Mesenchymal stem cell (in vitro differentiated cells and primary cell): ENCODE data around the gene NANOS3.

Source experiments
- DNase-seq: peaks from one replicate; pipeline ENCODE4 v3.0.0-alpha.2; 2013
- H2AFZ ChIP-seq: one replicate; pipeline ENCODE4 v1.6.1; 2013; ENCODE audit warnings: low read depth, mild to moderate bottlenecking, control low read depth, inconsistent platforms, low read length, moderate library complexity
- H2AK5ac ChIP-seq: 2 replicates; pipeline ENCODE4 v1.6.1; 2013; ENCODE audit warnings: low read length, moderate library complexity, mild to moderate bottlenecking, inconsistent platforms; ENCODE audit not compliant: severe bottlenecking
- H2BK120ac ChIP-seq: one replicate; pipeline ENCODE4 v1.6.1; 2013; ENCODE audit warnings: low read depth, mild to moderate bottlenecking, inconsistent platforms, low read length, moderate library complexity
- H2BK12ac ChIP-seq, 2 experiments: one replicate each; pipeline ENCODE4 v1.6.1; 2013; ENCODE audit warnings: inconsistent platforms in 2 of 2, low read length in 2 of 2, mild to moderate bottlenecking in 2 of 2, moderate library complexity in 2 of 2, control low read depth in 1 of 2
- H2BK15ac ChIP-seq: one replicate; pipeline ENCODE4 v1.6.1; 2013; ENCODE audit warnings: mild to moderate bottlenecking, low read depth, inconsistent platforms; ENCODE audit not compliant: poor library complexity, severe bottlenecking
- H2BK5ac ChIP-seq: 2 replicates; pipeline ENCODE4 v1.6.1; 2013; ENCODE audit warnings: low read depth, mild to moderate bottlenecking, low read length, control low read depth, inconsistent platforms; ENCODE audit not compliant: poor library complexity, severe bottlenecking
- H3K14ac ChIP-seq, 2 experiments: one replicate each; pipeline ENCODE4 v1.6.1; 2013; ENCODE audit warnings: inconsistent platforms in 2 of 2, low read length in 2 of 2, control low read depth in 1 of 2, mild to moderate bottlenecking in 1 of 2, moderate library complexity in 1 of 2
- H3K18ac ChIP-seq, 2 experiments: one replicate each; pipeline ENCODE4 v1.6.1; 2013; ENCODE audit warnings: inconsistent platforms in 2 of 2, low read length in 2 of 2, control low read depth in 1 of 2, low read depth in 1 of 2, mild to moderate bottlenecking in 1 of 2
- H3K23ac ChIP-seq, 2 experiments: one replicate each; pipeline ENCODE4 v1.6.1; 2013; ENCODE audit warnings: inconsistent platforms in 2 of 2, low read length in 2 of 2, mild to moderate bottlenecking in 2 of 2, moderate library complexity in 2 of 2, control low read depth in 1 of 2
- H3K27ac ChIP-seq: 2 replicates; pipeline ENCODE4 v1.5.1; 2013; ENCODE audit warnings: mild to moderate bottlenecking, moderate library complexity, low read length, control low read depth, inconsistent platforms; ENCODE audit not compliant: poor library complexity, severe bottlenecking
- H3K27me3 ChIP-seq, 2 experiments: 2 replicates each; pipeline versions ENCODE4 v1.6.1 to v1.7.0; 2013; ENCODE audit warnings: low read length in 2 of 2, mild to moderate bottlenecking in 2 of 2, moderate library complexity in 2 of 2, control low read depth in 1 of 2, inconsistent platforms in 1 of 2; ENCODE audit not compliant: control insufficient read depth in 1 of 2, insufficient read depth in 1 of 2
- H3K36me3 ChIP-seq, 2 experiments: 2 replicates each; pipeline versions ENCODE4 v1.6.1 to v1.7.0; 2013; ENCODE audit warnings: low read length in 2 of 2, control low read depth in 1 of 2, inconsistent platforms in 1 of 2, low read depth in 1 of 2, mild to moderate bottlenecking in 1 of 2; ENCODE audit not compliant: insufficient read depth in 2 of 2, control insufficient read depth in 1 of 2
- H3K4ac ChIP-seq, 2 experiments: one replicate each; pipeline ENCODE4 v1.6.1; 2013; ENCODE audit warnings: inconsistent platforms in 2 of 2, low read length in 2 of 2, mild to moderate bottlenecking in 2 of 2, moderate library complexity in 2 of 2, control low read depth in 1 of 2, low read depth in 1 of 2
- H3K4me1 ChIP-seq: 2 replicates; pipeline ENCODE4 v1.6.1; 2013; ENCODE audit warnings: low read depth, low read length, control low read depth; ENCODE audit not compliant: control insufficient read depth, insufficient read depth
- H3K4me2 ChIP-seq: 2 replicates; pipeline ENCODE4 v1.6.1; 2013; ENCODE audit warnings: low read length, mild to moderate bottlenecking, inconsistent platforms; ENCODE audit not compliant: poor library complexity, severe bottlenecking
- H3K4me3 ChIP-seq, 2 experiments: 2 replicates each; pipeline versions ENCODE4 v1.5.1 to v1.7.0; 2013; ENCODE audit warnings: low read length in 2 of 2, mild to moderate bottlenecking in 2 of 2, control low read depth in 1 of 2, low read depth in 1 of 2; ENCODE audit not compliant: insufficient read depth in 1 of 2
- H3K79me1 ChIP-seq: replicated peaks from 2 replicates; pipeline ENCODE4 v1.6.1; 2013; ENCODE audit warnings: mild to moderate bottlenecking, control low read depth, low read length, inconsistent platforms; ENCODE audit not compliant: poor library complexity, severe bottlenecking
- H3K9ac ChIP-seq: 2 replicates; pipeline ENCODE4 v1.7.0; 2013; ENCODE audit warnings: mild to moderate bottlenecking, low read length, moderate library complexity
- H3K9me3 ChIP-seq: 2 replicates; pipeline ENCODE4 v1.7.0; 2013; ENCODE audit warnings: mild to moderate bottlenecking, low read length; ENCODE audit not compliant: control insufficient read depth
- H4K8ac ChIP-seq: one replicate; pipeline ENCODE4 v1.6.1; 2013; ENCODE audit warnings: inconsistent platforms, mild to moderate bottlenecking, low read length, moderate library complexity
- H4K91ac ChIP-seq: one replicate; pipeline ENCODE4 v1.6.1; 2013; ENCODE audit warnings: mild to moderate bottlenecking, low read length, inconsistent platforms
- WGBS: methylation state at CpG from one replicate; pipeline ENCODE4 v1.1.7; 2013; ENCODE audit warnings: mixed read lengths; 5-methylcytosine and 5-hydroxymethylcytosine counted together

The NANOS3 gene

DNA sequence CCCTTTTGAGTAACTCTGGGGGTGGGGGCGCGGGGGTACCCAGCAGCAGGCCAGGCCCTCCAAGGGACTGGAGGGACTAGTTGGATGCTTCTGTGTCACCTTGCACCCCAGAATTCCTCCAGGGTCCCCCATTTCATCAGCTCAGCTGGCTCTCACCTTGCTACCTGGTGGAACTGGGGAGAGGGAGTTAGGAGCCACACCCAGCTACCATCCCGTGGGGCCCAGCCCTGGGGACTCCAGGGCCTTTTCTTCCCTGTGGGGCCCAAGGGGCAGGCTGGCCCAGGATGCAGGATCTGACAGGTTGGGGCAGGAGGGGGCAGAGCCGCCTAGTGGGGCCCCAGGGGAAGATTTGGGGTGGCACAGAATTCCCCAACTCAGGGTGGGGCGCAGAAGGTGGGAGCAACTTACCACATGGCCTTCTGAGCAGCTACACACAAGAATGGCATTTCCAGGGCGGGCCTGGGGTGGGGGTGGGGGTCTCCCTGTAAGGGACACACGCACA lies 32.8 kb upstream of the NANOS3 start:
- peak overlapping the region; percentile 30 for H4K91ac ChIP-seq
- H2BK5ac ChIP-seq: no peak overlapping the region
- H3K9me3 ChIP-seq: no peaks in the 10 kb centered on the region
- H2BK12ac ChIP-seq: peak overlapping the region; percentile 29 to 99
- peak overlapping the region; percentile 100 for H2BK120ac ChIP-seq
- no peak overlapping the region for H3K4me3 ChIP-seq
- H2BK15ac ChIP-seq: peak overlapping the region; percentile 29
- no peak overlapping the region for H2AFZ ChIP-seq
- no peak overlapping the region for H3K23ac ChIP-seq
- peaks cover 4% of the 10 kb centered on the region for H3K79me1 ChIP-seq
- peaks cover 0 to 15% of the 10 kb centered on the region in 2 experiments for H3K36me3 ChIP-seq
- peaks cover 44% of the 10 kb centered on the region for H3K4me1 ChIP-seq
- WGBS: 84% methylated on average over 7 of the region's 7 CpGs
- H3K27me3 ChIP-seq: no peaks in the 10 kb centered on the region
- H3K27ac ChIP-seq: no peak overlapping the region
- H4K8ac ChIP-seq: no peak overlapping the region
- DNase-seq: no peak
- H3K18ac ChIP-seq: peak overlapping the region in 1 of 2 experiments; percentile 95
- H3K9ac ChIP-seq: peak overlapping the region; percentile 97
- no peak overlapping the region for H3K14ac ChIP-seq
- H3K4ac ChIP-seq: peak overlapping the region; percentile 10 to 75
- H2AK5ac ChIP-seq: peak overlapping the region; percentile 25
- no peak overlapping the region for H3K4me2 ChIP-seq

DNA sequence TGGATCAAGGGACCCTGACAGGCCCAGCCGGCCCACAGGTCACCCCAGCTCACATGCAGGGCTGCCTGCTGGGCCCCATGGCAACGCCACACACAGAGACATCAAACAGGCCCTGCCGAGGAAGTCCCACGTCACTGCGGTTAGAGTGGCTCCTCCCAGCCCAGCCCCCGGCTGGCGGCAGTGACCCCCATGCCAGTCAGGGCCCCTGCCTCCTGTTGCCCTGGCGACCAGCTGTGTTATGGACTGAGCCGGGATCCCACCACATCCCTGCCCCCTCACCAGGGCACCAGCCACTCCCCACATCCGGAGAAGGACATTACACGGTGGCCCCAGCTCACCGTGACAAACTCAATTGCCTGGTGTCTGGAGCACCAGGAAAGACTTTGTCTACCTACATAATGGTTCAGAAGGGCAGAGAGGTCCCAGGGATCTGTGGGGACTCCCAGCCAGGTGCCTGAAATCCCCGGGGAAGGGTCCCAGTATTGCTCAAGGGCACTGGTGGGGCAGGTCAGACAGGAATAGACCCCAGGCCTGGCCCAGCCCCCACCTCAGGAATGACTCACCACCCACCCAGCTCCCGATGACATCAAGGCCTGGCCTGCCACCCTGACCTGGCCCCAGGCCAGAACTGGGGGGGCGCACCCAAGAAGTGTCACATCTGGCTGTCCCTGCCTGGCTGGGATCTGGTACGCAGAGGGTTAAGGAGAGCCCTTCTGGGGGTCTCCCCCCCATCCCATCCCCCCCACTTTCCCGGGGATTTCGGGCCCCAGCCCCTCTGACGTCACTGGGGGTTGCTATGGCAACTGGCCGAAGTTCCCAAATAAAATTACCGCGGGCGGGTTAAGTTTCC lies 30.2 kb upstream of the NANOS3 start:
- Histone ChIP-seq H2BK120ac (peak overlapping the region; percentile 100), H2BK5ac (peak overlapping the region; percentile 100), H3K27ac (peak overlapping the region; percentile 99), H3K79me1 (peaks cover 5% of the 10 kb centered on the region), H3K4me2 (peak overlapping the region; percentile 84), H2BK15ac (peak overlapping the region; percentile 94), H3K36me3 (no peaks in the 10 kb centered on the region), H3K4me1 (peaks cover 53% of the 10 kb centered on the region), H3K9me3 (no peaks in the 10 kb centered on the region), H2AFZ (peak overlapping the region; percentile 36), H4K8ac (peak overlapping the region; percentile 100), H2BK12ac (peak overlapping the region; percentile 98 to 100), H3K23ac (peak overlapping the region in 1 of 2 experiments; percentile 47), H3K9ac (peak overlapping the region; percentile 99), H4K91ac (peak overlapping the region; percentile 100), H3K27me3 (no peaks in the 10 kb centered on the region), H3K4ac (peak overlapping the region; percentile 97 to 100), H2AK5ac (peak overlapping the region; percentile 98), H3K14ac (peak overlapping the region in 1 of 2 experiments; percentile 74), H3K18ac (peak overlapping the region; percentile 85 to 99), H3K4me3 (peak overlapping the region in 1 of 2 experiments; percentile 76)
- WGBS: 1% methylated on average over 23 of the region's 23 CpGs
- peak; percentile 99 for DNase-seq

DNA sequence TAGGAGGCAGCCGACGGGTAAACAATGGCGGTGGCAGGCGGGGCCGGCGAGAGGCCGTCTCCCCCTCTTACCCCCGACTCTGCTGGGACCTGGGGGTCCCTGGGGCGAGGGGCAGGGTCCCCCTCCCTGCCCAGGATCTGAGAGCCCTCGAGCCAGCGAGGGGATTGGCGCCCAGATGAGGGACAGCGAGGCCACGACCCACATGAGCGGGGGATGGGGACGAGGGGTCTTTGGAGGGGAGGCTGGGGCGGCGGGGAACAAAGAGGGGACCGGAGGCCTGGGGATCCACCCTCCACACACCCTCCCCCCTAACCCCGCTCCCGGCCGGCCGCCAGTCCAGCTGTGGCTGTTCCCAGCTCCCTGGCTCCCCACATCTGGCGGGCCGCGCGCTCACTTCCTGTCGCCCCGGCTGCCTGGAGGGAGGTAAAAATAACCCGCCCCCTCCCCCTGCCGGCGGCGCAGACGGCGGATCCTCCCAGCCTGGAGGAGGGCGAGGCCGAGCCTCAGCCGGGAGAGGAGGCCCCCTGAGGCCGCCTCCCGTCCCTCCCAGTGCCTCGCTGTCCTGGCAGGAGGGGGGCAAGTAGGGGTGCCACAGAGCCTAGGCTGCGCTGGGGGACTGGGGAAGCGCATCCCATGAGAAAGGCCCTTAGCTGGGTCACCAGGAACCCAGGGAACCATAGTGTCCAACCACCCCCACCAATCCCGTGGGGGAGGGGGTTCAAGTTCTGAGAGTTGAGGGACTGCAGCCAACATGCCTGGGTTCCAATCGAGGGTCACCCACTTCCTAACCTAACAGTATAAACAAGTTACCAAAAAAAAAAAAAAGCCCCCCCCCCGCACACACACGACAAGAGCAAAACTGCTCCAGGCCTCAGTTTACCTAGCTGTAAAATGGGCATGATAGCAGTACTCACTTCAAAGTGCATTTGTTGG lies 29.3 kb upstream of the NANOS3 start:
- peak; percentile 97 for DNase-seq
- Histone ChIP-seq H2BK12ac (peak overlapping the region; percentile 100), H2BK5ac (peak overlapping the region; percentile 100), H3K23ac (peak overlapping the region in 1 of 2 experiments; percentile 98), H3K27me3 (no peaks in the 10 kb centered on the region), H4K91ac (peak overlapping the region; percentile 100), H3K9ac (peak overlapping the region; percentile 99), H3K4me3 (peak overlapping the region; percentile 60 to 76), H3K14ac (peak overlapping the region in 1 of 2 experiments; percentile 94), H2AK5ac (peak overlapping the region; percentile 94), H4K8ac (peak overlapping the region; percentile 100), H3K9me3 (no peaks in the 10 kb centered on the region), H3K79me1 (peaks cover 5% of the 10 kb centered on the region), H3K4me1 (peaks cover 59% of the 10 kb centered on the region), H3K27ac (peak overlapping the region; percentile 99), H2AFZ (peak overlapping the region; percentile 21), H3K4me2 (peak overlapping the region; percentile 84), H3K36me3 (no peaks in the 10 kb centered on the region), H2BK15ac (peak overlapping the region; percentile 94), H3K18ac (peak overlapping the region; percentile 85 to 99), H3K4ac (peak overlapping the region; percentile 97 to 100), H2BK120ac (peak overlapping the region; percentile 100)
- WGBS: under 1% methylated on average over 25 of the region's 47 CpGs
